ENCODE measurements around the gene KDSR. TPM values are rescaled to one million over a fixed set of nuclear protein-coding genes. Genes with fewer than 3 reads are reported as not detected.

Gene KDSR
- total RNA-seq, 1 donor from 2014 or later = 77.5 TPM

- H3K36me3 ChIP-seq = no peaks in the 10 kb centered on the region
- ATAC-seq = no peak
- DNase-seq = no peak
- intact Hi-C loops (cut with DNase I) = no loop called here
- no peaks in the 10 kb centered on the region for H3K27me3 ChIP-seq
- H3K4me3 ChIP-seq = no peak overlapping the region
- no peak for TF ChIP-seq CTCF (IDR thresholded peaks at IDR 0.05)
- no peak overlapping the region for H3K27ac ChIP-seq
- peaks cover 13% of the 10 kb centered on the region for H3K4me1 ChIP-seq
- H3K9me3 ChIP-seq = no peaks in the 10 kb centered on the region
Measured at GRCh38 chr18:63283305-63284094, 83.5 kb downstream of the KDSR start.

- Histone ChIP-seq H3K27me3 (no peaks in the 10 kb centered on the region), H3K4me1 (peaks cover 7% of the 10 kb centered on the region), H3K9me3 (no peaks in the 10 kb centered on the region), H3K36me3 (no peaks in the 10 kb centered on the region), H3K27ac (no peak overlapping the region), H3K4me3 (no peak overlapping the region)
- DNase-seq = no peak
- no peak for TF ChIP-seq CTCF (IDR thresholded peaks at IDR 0.05)
- no peak for ATAC-seq
- intact Hi-C loops (cut with DNase I) = no loop called here
Measured at GRCh38 chr18:63282793-63283192, 84.2 kb downstream of the KDSR start.

Other genes with a start within 250 kb of the KDSR start
- gene BCL2, start 47.4 kb downstream of the KDSR start, total RNA-seq = 17.3 TPM
- gene VPS4B, start 55.3 kb upstream of the KDSR start, total RNA-seq = 58.7 TPM
- 0.55 TPM for gene SERPINB5, start 109.8 kb upstream of the KDSR start, total RNA-seq
- not detected for gene SERPINB12, start 175.2 kb upstream of the KDSR start, total RNA-seq
- not detected for gene SERPINB13, start 220.1 kb upstream of the KDSR start, total RNA-seq

Measured in upper lobe of right lung (tissue), 1 donor.